ENCODE measurements around the gene ATP9B. TPM values are rescaled to one million over a fixed set of nuclear protein-coding genes. Genes with fewer than 3 reads are reported as not detected.

The ATP9B gene
- total RNA-seq, 1 donor from 2014 or later = 12.6 TPM

- TF ChIP-seq CTCF (IDR thresholded peaks at IDR 0.05; ENCODE audit: borderline replicate concordance) = no peak
- Histone ChIP-seq H3K27ac (replicated peaks) (no peak overlapping the region), H3K36me3 (peaks cover 27% of the 10 kb centered on the region), H3K4me1 (peaks cover 4% of the 10 kb centered on the region), H3K27me3 (ENCODE audit: low read depth) (no peaks in the 10 kb centered on the region), H3K4me3 (no peak overlapping the region), H3K9me3 (replicated peaks) (no peaks in the 10 kb centered on the region)
- no peak for DNase-seq
- intact Hi-C loops (cut with micrococcal nuclease) = no loop called here
Measured at GRCh38 chr18:79377187-79377891, 308.1 kb downstream of the ATP9B start.

- peak; percentile 79 for DNase-seq
- Histone ChIP-seq H3K27ac (replicated peaks) (no peak overlapping the region), H3K4me3 (no peak overlapping the region), H3K27me3 (ENCODE audit: low read depth) (no peaks in the 10 kb centered on the region), H3K4me1 (peaks cover 4% of the 10 kb centered on the region), H3K9me3 (replicated peaks) (no peaks in the 10 kb centered on the region), H3K36me3 (peaks cover 26% of the 10 kb centered on the region)
- TF ChIP-seq CTCF (IDR thresholded peaks at IDR 0.05; ENCODE audit: borderline replicate concordance) = peak; percentile 97
- intact Hi-C loops (cut with micrococcal nuclease) = loop anchor here (2.0 kb wide), 1 partner anchor 266 kb away; no protein-coding TSS in a partner anchor
Measured at GRCh38 chr18:79378536-79379250, 309.5 kb downstream of the ATP9B start.

GRCh38 chr18:79379251-79379905, 310.2 kb downstream of the ATP9B start:
- Histone ChIP-seq H3K4me1 (peaks cover 4% of the 10 kb centered on the region), H3K27me3 (ENCODE audit: low read depth) (no peaks in the 10 kb centered on the region), H3K9me3 (replicated peaks) (no peaks in the 10 kb centered on the region), H3K27ac (replicated peaks) (no peak overlapping the region), H3K4me3 (no peak overlapping the region), H3K36me3 (peaks cover 23% of the 10 kb centered on the region)
- no peak for TF ChIP-seq CTCF (IDR thresholded peaks at IDR 0.05; ENCODE audit: borderline replicate concordance)
- no peak for DNase-seq
- intact Hi-C loops (cut with micrococcal nuclease) = loop anchor here (2.0 kb wide), 1 partner anchor 265 kb away; no protein-coding TSS in a partner anchor

- Histone ChIP-seq H3K27me3 (ENCODE audit: low read depth) (no peaks in the 10 kb centered on the region), H3K4me1 (peaks cover 4% of the 10 kb centered on the region), H3K36me3 (peaks cover 17% of the 10 kb centered on the region), H3K4me3 (no peak overlapping the region), H3K9me3 (replicated peaks) (no peaks in the 10 kb centered on the region), H3K27ac (replicated peaks) (no peak overlapping the region)
- no peak for TF ChIP-seq CTCF (IDR thresholded peaks at IDR 0.05; ENCODE audit: borderline replicate concordance)
- no peak for DNase-seq
- intact Hi-C loops (cut with micrococcal nuclease) = loop anchor here (2.0 kb wide), 1 partner anchor 265 kb away; no protein-coding TSS in a partner anchor
Measured at GRCh38 chr18:79379931-79380815, 311.0 kb downstream of the ATP9B start.

Data from left ventricle myocardium inferior (tissue), 1 donor.